GM10266 (cell line): ENCODE measurements around the gene CORO1C.
"Not testable (repeated sequence)": the region's sequence is repeated elsewhere in the genome, so short reads cannot be mapped to it uniquely, and the experiment has no call there.

Experiments
- DNase-seq: peaks from one replicate; pipeline ENCODE4 v3.0.0; 2012; ENCODE audit errors: extremely low spot score
- TF ChIP-seq, protein P1 (sequence below): IDR thresholded peaks from 2 replicates; pipeline ENCODE4 v1.5.1; 2012; ENCODE audit warnings: mild to moderate bottlenecking, low read depth; ENCODE audit not compliant: control insufficient read depth, insufficient read depth; ENCODE audit errors: missing control alignments

CORO1C gene

DNA sequence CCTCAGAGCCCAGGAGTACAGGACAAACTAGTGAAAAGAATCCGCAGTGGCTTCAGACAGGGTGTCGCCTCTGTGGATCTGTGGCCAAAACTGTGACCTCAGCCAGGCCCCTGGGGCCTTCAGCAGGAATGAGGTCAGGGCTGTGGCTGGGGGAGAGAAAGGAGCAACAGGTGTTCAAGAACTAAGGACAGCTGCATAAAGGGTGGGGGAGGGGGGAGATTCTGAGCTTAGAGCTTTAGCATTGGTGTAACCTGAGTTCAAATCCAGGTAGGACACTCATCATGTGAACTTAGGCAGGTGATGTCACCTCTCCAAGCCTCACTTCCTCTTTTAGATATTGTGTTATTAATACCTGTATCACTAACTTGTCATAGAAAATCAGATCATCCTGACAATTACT lies 40.9 kb upstream of the CORO1C start:
- TF ChIP-seq, protein P1, sequence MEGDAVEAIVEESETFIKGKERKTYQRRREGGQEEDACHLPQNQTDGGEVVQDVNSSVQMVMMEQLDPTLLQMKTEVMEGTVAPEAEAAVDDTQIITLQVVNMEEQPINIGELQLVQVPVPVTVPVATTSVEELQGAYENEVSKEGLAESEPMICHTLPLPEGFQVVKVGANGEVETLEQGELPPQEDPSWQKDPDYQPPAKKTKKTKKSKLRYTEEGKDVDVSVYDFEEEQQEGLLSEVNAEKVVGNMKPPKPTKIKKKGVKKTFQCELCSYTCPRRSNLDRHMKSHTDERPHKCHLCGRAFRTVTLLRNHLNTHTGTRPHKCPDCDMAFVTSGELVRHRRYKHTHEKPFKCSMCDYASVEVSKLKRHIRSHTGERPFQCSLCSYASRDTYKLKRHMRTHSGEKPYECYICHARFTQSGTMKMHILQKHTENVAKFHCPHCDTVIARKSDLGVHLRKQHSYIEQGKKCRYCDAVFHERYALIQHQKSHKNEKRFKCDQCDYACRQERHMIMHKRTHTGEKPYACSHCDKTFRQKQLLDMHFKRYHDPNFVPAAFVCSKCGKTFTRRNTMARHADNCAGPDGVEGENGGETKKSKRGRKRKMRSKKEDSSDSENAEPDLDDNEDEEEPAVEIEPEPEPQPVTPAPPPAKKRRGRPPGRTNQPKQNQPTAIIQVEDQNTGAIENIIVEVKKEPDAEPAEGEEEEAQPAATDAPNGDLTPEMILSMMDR = no peak
- DNase-seq = peak; percentile 75

DNA sequence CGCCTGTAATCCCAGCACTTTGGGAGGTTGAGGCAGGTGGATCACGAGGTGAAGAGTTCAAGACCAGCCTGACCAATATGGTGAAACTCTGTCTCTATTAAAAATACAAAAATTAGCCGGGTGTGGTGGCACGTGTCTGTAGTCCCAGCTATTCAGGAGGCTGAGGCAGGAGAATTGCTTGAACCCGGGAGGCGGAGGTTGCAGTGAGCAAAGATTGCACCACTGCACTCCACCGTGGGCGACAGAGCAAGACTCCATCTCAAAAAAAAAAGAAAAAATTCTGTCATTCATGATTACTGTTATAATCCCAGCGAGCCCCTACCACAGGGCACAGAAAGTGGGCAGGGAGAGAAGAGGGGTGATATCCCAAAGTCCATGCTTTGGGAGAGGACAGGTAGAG lies 40.5 kb upstream of the CORO1C start:
- not testable (repeated sequence) for DNase-seq

DNA sequence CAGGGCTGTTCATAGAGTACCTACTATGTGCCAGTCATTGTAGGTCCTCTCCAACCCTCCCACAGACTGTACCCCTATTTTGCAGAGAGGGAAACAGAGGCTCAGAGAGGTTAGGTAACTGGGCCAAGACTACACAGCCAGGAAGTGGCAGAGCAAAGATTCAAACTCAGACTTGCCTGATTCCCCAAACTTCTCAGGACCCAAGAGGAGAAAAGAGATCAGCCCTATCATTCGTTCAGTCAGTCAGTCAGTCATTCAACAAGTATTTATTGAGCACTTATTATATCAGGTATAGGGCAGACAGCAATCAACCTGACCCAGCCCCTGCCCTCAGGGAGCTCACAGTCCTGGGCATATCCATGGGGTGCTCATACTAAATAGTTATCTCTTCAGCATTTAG lies 39.6 kb upstream of the CORO1C start:
- TF ChIP-seq, protein P1 = no peak
- DNase-seq = no peak

DNA sequence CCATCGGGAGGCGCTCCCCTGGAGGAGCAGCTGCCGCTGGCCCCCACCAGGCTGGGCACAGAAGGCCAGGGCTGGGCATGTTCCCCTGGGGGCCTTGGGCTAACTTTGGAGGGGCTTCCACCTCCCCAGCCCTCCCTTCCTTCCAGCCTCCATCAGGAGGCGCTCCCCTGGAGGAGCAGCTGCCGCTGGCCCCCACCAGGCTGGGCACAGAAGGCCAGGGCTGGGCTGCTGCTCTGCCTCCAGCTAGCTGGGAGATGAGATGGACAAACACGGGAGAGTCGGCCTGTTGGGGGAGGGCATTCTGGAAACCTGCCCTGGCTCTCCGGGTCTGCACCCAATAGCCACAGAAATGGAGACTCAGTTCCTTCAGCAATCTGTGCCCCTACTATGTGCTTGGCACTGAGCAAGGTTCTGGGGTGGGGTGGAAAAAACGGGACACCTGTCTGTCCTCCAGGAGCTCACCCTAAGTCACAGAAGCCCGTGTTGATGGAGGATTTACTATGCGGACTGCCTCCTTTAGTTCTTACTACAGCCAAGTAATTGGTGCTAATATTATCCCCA lies 39.0 kb upstream of the CORO1C start:
- no peak for DNase-seq
- TF ChIP-seq, protein P1 = no peak

DNA sequence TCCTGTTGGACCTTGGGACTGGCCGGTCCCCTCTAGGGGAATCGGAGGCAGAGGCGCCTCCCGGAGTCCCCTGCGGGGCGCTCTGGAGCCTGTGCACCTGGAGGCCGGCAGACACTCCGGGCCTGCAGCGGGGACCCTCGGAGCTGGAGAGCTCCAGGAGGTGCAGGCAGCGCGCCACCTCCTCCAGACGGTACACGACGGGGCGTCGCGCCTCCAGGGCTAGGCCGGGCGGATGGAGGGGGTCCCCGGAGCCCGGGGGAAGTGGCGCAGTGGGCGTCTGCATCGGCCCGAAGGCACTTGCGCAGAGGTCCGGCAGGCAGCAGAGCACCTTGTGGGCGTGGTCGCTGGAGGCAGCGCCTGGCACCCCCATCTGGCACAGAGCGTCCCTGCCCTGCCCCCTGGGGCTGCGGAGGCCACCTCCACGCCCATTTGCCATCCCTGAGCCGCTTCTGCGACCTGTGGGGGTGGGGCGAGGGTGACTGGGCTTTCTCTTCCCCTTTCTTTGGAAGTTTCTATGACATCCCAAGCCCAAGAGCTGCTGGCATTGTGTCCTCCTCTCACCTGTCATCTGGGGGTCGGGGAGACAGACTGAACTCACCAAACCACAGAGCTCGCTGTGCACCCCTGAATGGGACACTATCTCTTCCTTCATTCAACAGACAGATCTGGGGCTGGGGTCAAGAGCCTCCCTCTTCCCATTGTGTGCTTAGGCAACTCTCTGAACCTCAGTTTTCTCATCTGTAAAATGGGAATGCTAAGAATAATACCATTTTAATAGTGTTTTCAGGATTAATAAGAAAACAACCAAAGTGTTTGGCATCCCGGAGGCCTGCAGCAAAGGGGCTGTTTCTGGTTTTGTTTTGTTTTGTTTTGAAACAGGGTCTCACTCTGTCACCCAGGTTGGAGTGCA lies 37.5 kb upstream of the CORO1C start:
- peak; percentile 42 for DNase-seq
- TF ChIP-seq, protein P1 = no peak

DNA sequence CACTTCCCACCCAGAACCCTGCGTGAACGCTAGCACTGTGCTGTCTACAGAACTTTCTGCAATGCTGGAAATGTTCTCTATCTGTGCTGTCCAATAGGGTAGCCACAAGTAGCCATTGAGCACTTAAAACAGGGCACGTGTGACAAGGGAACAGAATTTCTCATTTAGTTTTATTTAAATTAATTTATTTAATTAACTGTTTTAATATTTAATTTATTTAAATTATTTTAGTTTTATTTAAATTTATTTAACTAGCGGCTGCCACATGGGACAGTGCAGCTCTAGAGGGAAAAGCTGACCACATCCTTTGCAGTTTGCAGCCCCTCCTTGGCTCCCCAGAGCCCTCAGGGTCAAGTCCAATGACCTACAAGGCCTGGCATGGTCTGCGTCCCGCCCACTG lies 35.0 kb upstream of the CORO1C start:
- TF ChIP-seq, protein P1 = no peak
- DNase-seq = no peak

DNA sequence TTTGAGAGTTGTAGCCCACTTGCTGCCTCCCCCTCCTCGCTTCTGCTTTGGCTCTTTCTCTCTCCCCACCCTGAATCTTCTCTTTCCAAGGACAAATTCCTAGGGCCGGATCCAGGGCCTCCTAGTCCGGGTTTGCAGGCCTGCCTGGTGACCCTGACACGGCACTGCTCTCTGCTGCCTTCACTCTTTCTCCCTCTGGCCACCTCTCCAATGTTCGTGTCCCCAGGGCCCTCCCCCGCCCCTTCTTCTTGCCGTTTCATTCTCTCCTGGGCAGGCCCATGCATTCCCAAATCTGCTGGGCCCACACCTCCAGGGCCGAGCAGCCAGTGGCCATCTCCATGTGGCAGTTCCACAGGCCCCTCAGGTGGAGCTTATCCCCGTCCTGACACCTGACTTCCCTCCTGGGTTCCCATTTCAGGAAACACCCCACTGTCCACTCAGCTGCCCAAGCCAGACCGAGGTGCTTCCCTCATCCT lies 34.0 kb upstream of the CORO1C start:
- TF ChIP-seq, protein P1 = no peak
- no peak for DNase-seq
